Stimulated activated CD8-positive, alpha-beta memory T cell treated with anti-CD3 and anti-CD28 coated beads, Interleukin-7, amount 100 ng/mL, for 24 hours (primary cell): ENCODE results near the gene GPC6.

Experiments
- DNase-seq: peaks from one replicate; pipeline ENCODE4 v3.0.0-alpha.2; 2020; ENCODE audit warnings: low read depth

GPC6 gene

DNA sequence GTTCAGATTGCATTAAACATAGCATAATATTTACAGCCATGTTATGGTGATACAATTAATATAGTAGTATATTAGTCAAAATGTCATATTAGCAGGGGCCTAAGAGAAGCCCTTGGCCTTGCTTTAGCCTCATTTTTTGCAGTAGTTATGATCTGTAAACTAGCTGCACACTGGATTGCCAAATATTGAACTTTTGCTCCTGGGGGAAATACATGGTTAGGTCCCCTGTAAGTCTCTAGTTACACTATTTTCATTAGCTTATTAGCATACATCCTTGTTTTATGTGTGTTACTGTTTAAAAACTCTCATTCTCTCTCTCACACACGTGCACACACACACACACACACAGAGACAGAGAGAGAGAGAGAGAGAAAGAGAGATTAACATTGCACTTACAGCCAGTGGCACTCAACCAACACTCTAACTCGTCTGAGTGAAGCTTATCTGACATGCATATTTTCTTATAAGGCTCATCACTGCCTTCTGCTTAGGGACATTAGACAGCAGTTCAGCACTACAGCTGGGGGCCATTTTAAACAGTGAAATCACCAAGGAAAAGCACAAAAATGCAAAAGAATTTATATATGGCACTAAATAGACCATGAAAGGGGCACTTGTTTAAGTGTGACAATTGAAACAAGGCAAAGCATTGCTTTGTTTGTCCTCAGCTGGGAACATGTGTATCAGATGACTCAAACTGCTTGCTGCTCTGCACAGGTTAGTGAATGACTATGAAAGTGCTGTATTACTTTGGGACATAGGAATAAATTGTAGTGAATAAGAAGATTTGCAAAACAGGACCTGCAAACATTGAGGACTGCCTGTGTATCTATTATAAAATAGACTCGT lies 278.7 kb downstream of the GPC6 start:
- no peak for DNase-seq

DNA sequence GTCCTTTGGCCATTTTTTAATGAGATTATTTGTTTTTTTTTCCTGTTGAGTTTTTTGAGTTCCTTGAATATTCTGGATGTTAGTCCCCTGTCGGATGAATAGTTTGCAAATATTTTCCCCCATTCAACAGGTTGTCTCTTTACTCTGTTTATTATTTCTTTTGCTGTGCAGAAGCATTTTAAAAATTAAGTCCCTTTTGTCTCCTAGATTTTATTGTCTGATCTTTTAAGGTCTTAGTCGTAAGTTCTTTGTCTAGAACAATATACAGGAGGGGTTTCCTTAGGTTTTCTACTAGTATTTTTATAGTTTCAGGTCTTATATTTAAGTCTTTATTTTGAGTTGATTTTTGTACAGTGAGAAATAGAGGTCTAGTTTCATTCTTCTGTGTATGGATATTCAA lies 284.4 kb downstream of the GPC6 start:
- DNase-seq: no peak

DNA sequence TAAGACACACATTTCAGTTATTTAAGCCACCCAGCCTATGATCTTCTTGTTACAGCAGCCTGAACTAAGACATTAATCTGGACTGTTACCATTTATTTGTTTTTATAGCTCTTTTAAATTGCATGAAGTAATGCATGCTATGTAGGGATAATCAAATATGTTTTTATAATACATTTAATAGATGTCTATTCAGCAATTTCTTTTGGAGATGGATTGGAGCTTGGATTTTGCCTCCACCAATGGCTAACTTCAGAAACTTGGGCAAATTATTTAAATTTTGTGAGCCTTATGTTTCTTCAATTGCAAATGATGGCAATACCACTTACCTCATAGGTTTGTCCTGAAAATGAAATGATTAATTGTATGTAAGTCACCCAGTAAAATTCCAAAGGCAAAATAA lies 288.7 kb downstream of the GPC6 start:
- no peak for DNase-seq

DNA sequence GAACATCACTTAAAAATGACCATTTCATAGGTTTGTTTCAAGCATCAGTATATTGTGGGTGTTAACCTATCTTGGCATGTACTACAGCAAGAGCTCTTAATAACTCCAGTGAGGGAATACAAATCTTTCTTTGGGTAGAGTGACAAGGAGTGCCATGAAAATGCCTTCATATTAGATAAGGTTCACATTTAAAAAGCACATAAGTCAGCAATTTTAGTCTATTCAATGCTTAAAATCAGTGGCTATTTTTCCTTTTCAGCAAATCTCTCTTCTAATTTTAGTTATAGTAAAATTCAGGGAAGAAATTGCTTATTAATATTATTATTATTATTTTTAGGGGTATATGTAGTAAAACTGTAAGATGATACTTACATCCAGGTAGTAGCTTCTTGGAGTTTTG lies 291.1 kb downstream of the GPC6 start:
- no peak for DNase-seq

DNA sequence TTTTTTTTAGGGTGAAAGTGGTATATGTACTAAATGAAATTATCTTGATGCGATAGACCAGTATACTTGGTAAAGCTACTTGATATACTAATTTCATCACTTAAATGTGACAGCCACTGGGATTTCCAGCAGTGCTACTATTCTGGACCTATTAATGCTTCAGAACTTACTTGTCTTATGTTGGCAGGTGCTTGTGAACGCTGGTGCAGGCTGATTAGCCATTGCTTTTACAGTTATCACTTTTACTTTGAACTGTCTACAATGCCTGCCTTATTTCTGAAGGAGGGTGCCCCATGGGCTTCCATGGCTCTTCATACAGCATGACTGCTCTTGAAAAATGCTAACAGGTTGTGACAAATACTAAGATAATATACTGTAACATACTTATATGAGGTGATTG lies 294.7 kb downstream of the GPC6 start:
- DNase-seq: no peak

DNA sequence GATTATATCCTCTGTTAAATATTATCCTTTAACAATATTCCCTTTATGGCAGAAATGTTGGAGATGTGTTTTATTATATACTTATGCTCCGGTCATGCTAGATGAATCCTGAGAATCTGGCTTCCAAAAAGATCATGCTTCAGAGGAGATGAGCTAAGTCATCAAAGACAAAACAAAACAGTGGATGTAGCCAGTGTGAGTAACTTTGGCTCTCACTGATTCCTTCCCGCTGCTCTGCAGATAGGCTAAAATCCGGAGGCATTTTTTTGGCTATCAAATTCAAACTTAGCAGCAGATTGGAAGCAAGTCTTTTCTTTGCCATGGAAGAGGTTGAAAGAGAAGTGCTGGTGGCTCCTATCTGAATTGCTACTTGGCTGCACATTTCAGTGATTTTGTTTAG lies 295.9 kb downstream of the GPC6 start:
- no peak for DNase-seq

DNA sequence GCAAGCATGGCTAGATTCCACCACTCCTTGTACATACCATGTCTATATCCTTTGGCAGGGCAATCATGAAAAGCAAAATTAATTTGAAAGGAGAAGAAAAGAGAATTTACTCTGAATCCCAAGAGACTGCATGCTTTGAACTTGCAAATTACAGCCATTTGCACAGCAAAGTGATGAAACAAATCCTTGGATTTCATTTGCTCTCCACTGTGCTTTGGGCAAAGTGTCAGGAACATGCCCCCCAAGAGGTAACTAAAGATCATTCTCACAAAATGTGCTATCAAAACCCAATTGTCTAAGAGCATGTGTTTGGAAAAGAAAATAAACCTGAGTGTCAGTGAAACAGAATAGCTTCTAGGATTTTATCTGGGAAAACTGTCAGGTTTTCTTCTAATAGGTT lies 298.5 kb downstream of the GPC6 start:
- no peak for DNase-seq

DNA sequence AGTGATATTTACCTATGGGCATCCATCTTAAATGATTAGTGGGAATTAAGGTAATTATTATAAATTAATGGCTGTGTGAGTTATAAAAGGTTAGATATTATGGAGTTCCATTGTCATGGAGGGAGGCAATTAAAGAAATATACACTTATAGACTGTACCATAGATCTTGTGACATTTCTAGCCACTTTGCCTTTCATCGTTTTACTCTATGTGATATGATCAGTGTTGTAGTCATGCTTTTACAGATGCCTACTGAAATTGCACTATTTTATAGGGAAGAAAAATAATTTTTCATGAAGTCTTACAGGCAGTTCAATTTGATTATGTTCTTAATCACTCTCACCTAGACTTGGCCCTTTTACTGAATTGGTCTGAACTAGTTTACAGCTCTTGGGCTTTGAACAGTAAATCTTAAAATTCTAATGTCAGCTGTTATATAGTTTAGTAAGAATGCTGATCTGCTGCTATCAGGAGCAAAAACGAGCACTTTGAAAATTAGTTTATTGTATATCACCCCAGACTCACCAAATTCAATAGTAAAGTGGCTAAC lies 301.2 kb downstream of the GPC6 start:
- no peak for DNase-seq

DNA sequence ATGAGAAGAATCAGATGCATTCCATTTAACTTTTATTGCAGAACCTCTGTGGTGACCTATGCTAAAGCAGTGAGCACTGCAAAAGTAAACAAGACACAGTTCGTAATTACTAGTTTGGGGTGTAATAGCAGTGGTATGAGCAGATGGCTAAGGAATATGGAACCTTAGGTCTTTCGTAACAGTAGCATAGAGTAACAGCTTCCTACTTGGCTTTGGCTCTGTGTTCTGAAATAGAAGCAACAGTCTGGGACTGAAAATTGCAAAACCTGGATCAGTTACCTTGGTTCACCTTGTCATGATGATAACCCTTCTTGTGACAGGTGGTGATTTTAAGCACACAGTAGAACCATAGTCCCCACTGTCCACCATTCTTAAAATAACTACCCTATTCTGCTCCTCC lies 303.4 kb downstream of the GPC6 start:
- DNase-seq: no peak

DNA sequence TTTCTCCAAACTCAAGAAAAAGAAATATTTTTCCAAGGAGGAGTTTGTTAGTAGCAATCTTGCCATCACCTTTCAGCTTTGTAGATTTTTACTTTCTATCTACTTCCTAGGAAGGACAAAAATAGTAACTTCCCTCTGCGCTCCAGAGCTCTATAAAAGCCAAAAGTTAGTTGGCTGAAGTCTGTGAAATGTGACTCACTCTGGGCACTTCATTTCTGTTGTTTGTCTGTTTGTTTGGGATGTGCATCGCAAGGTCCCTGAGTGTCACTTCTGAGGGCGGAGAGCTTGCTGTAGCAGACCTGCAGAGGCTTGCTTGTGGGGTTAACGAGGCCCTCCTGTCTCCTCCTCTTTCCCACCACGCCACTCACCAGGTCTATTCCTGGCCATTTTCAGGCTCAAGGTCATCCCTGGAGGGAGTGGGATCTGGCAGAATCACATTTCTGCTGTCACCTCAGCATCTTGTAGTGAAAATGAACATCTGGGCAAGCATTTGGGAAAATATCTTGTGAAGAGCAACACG lies 307.6 kb downstream of the GPC6 start:
- no peak for DNase-seq

DNA sequence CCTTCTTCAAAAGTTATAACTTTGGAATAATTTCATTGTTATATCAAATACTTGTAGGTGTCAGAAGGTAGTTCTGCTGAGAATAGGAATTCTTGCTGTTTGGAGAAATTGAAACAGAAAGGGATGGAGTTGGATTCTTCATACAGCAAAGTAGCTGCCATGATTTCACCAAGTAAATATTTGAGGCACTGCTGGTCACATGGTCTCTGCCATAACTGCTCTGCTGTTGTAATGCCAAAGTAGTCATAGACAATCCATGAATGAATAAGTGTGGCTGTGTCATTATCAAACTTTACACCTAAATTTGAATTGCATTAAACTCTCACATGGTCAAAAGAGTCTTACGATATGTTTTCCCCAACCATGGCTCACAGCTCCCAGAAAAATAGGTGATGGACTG lies 308.6 kb downstream of the GPC6 start:
- DNase-seq: no peak

DNA sequence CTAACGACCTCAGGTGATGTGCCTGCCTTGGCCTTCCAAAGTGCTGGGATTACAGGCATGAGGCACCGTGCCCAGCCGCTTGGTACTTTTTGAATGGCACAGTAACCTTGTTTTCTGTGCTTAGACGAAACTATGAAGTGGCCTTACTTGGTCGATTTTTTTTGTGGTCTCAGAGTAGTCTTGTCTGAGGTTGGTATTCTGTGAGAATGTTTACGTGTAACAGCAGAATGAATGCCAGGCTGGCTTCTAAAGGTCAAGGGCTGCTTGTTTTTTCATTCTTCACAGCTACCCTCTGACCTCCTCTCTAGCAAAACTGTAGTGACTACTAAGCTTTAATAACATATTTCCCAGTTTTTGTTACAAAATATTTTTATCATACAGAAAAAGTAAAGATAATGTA lies 313.3 kb downstream of the GPC6 start:
- no peak for DNase-seq

DNA sequence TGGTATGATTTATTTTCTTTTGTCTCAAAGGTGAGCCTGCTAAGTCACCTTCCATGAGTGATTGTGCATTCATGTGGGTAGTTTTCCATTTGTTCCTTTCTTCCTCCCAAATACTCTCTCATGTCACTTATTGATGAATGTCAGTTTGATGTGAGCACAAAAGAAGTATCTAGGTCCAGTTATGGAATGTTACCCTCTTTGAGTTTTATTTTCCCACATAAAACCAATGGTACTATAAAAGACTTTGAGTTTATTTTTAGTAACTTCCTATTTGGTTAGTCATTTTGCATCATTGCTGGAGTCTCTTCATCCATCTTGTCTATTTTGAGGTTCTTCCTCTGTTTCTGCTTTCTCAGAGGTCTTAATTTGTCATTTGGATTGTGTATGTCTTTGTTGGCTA lies 321.3 kb downstream of the GPC6 start:
- DNase-seq: no peak

DNA sequence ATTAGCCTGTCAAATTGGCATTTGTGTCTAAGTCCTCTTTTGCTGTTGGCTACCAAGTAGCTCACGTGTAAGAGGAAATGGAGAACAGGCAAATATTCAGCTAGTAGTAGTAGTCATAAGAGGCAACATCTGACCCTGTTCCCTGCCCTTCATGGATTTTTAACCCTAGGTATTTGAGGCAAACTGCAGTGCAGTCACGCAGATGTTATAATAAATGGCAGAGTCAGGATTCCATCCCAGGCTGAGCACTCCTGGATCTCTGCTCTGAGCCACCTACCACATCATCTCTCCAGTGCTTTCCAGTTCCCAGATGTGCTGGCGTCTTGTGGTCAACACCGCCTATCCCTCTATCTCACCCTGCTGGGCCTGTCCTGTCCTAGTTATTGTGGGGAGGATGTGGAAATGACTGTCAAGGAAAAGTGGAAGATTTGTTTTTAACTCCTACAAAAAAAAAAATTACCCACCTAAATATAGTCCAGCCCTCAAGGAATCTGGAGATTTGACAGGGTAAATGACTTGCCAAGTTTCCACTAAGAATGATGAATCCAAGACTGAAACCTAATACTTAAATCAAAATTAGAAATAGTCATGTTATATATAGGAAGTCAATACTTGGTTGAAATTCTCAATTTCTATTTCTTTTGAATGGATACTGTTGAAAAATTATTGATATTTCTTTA lies 322.9 kb downstream of the GPC6 start:
- no peak for DNase-seq

DNA sequence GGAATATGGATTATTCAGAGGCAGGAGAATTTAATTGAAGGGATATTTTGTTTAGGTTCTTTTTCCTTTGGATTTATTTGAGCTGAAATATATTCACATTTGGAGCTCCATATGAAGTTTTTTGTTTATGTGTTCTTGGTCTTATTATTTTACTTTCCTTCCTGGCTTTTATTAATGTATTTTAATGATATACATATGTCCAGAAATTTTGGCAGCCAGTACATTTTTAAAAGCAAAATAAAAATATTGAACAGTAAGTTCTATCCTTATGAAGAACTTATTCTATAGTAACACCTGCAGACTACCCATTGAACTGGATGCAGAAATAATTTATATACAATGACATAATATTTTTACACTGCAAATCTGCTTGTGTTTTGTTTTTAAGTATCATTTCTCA lies 323.6 kb downstream of the GPC6 start:
- DNase-seq: no peak

DNA sequence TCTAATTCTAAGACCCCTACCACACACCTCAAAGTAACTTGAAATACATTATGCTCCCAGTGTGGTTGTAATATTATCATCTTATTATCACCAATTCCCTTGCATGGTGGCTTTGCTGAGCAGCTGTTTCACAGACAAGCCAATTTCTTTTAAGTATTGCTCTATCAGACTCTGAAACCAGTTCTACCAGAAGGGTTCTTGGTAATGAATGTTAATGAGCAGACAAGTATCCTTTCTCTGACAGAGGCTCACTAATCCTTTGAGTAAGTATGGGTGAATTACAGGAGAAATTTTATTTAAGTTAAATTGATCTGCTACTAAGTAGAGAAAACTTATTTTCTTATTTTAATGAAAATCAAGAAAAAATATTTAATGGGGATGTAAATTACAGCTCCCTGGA lies 326.0 kb downstream of the GPC6 start:
- no peak for DNase-seq

DNA sequence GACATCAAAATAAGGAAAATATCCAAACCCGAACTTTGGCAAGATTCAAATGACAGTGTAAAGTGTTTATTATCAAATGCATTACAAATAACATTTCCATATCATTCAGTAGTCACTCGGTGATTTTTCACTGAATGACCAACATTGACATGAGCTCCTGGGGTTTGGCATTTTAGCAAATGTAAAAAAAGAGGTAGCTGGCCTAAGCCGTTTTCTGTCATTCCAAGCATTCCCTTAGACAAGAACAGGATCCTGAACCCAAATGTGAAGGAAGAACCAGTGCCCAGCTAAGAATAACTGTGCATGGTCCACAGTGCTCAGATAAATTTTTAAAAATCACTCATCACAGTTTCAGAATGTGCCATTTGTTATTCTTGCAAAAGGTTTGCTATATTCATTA lies 327.9 kb downstream of the GPC6 start:
- no peak for DNase-seq

DNA sequence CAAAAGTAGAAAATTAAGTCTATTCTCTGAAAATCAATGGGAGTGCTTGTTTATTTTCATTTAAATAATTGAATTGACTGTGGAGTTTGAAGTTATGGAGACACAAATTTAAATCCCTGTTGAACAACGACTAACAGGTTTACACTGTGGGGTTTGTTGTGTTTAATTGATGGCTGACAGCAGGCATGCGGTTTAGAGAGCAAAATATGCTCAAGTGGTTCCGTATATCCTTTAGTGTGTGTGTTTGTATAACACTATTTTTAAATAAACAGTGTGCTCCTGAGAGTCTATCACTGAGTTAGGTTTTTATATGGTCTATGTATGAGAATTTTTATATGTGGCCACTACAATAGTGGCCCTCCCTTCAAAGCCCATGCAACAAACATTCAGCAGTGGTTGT lies 332.0 kb downstream of the GPC6 start:
- no peak for DNase-seq

DNA sequence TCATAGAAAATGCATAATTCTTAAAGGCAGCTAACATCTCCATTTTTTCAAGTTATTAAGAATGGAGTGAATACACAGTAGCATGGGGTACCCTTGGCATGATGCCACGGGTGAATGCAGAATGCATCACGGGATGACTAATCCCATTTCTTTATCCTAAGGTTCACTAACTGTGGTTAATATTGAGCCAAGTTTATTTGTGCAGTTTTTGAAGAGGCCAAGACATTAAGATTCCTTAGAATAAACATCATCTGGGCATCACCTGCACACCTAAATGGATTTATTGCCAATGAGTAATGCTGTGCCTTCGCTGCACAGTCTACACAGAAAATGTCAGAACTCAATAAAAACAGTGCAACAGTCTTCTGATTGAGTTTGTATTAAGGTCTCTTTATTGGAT lies 333.1 kb downstream of the GPC6 start:
- no peak for DNase-seq

DNA sequence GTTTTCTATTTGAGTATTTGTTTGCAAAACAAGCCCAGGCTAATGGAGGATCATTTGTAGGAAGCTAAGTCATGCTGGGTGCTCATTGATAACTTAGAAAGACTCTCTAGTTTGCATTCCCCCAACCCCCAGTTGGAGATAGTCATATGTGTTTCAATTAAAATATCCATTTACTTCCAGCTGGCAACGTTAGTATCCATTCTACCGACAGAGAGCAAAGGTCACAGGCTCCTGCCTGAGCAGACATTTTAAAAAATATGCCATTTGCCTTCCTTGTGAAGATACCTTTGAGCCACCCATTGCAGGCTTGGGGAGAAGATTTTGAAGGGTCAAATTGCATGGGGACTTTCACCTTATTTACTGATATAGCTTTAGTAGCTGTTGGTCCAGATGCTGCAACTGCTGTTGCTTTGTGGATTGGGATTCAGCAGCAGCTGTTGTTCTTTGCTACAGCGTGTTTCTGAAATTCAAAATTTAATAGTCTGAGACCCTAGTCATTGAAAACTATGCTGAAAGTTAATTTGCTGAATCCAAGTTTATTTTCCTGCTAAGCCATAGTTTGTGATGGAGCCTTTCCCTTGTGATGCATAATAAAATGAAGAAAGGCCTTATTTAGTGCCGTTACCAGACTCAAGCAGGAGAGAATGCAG lies 335.1 kb downstream of the GPC6 start:
- DNase-seq: no peak

DNA sequence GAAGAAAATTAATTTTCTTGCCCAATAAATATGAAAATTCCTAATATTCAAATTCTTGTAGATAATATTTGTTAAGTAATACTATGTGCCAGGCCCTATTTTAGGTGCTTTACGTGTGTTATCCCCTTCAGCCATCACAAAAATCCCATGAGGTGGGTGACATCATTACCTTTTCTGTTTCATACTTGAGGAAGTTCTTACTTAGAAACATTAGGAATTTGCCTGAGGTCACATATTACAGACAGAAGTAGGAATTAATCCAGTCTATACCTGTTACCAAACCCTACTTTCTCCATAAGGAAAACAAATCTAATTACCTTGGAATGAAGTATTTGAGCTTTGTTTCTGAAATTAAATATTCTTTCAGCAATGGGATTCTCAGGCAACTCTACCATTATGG lies 336.1 kb downstream of the GPC6 start:
- no peak for DNase-seq

DNA sequence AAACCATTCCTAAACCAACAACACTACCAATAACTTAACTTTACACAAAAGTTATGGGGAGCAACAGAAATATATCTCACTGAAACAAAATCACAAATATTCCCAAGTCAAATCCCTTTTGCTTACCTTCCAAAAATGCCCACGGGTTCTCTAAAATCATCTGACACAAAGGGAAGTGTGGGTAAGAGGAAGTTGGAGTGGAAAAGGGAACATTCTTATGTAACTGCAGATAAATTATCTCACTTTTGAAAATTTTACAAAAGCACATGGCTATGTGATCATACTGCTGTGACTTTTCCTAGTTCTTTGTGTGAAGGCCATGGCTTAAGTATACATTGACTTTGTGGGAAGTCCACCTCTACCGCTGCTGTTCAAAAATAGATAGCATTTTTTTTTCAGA lies 350.5 kb downstream of the GPC6 start:
- no peak for DNase-seq

DNA sequence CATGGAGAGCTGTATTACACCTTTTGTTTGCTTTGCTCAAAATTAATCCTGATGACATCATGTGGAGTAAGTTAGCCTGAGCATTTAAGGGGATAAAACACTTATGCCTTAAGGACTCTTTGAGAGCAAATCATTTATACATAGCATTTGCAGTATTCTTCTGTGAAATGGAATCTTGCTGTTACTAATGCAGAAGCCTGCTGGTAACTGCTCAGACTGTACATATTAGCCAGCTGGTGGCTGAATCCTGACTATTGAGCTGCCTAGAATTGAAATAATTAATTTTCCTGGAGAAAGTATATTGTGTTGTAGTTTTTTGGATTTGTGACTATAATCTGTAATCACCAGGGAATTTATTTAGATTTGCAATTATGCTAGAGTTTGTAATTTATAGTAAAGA lies 363.2 kb downstream of the GPC6 start:
- no peak for DNase-seq
